GM12891 (cell line): Measurements from ENCODE around the gene USP36.
A peak's percentile ranks its signal among the peaks of the same experiment; 100 is the strongest.

ENCODE experiments used
- DNase-seq: peaks from one replicate; pipeline ENCODE4 v3.0.0; 2011; ENCODE audit warnings: low spot score; ENCODE audit not compliant: insufficient read length
- FAIRE-seq: peaks from 2 replicates; lab custom pipeline; 2011; peaks lifted over from hg19 to GRCh38; lab: Jason Lieb, UNC
- PAX5 ChIP-seq: IDR thresholded peaks from 2 replicates; pipeline ENCODE4 v1.6.1; 2011; ENCODE audit warnings: low read length, moderate library complexity, mild to moderate bottlenecking; ENCODE audit not compliant: insufficient read depth, severe bottlenecking
- POLR2A ChIP-seq: IDR thresholded peaks from 2 replicates; pipeline ENCODE4 v1.6.1; 2011; ENCODE audit warnings: low read depth, low read length, control low read depth
- POLR2AphosphoS5 ChIP-seq: IDR thresholded peaks from 2 replicates; pipeline ENCODE4 v1.6.1; 2011; ENCODE audit warnings: low read depth, low read length, control low read depth
- POU2F2 ChIP-seq: IDR thresholded peaks from 2 replicates; pipeline ENCODE4 v1.6.1; 2011; ENCODE audit warnings: low read depth, mild to moderate bottlenecking, control low read depth, low read length, moderate library complexity
- SPI1 ChIP-seq: IDR thresholded peaks from 2 replicates; pipeline ENCODE4 v1.6.1; 2011; ENCODE audit warnings: low read depth, low read length, control low read depth
- TAF1 ChIP-seq: IDR thresholded peaks from 2 replicates; pipeline ENCODE4 v1.6.1; 2011; ENCODE audit warnings: low read depth, low read length, control low read depth

The USP36 gene

GRCh38 chr17:78857266-78857665 lies 16.7 kb upstream of the USP36 start:
- no peak for TF ChIP-seq POU2F2
- TF ChIP-seq PAX5, result no peak
- no peak for TF ChIP-seq TAF1
- no peak for TF ChIP-seq POLR2AphosphoS5
- no peak for TF ChIP-seq POLR2A
- no peak for TF ChIP-seq SPI1
- FAIRE-seq, result no peak
- no peak for DNase-seq

GRCh38 chr17:78855561-78856165 lies 15.0 kb upstream of the USP36 start:
- no peak for DNase-seq
- FAIRE-seq, result no peak
- TF ChIP-seq SPI1 (no peak), POU2F2 (no peak), PAX5 (no peak), POLR2AphosphoS5 (no peak), TAF1 (no peak), POLR2A (no peak)

- no peak for TF ChIP-seq SPI1
- TF ChIP-seq PAX5, result no peak
- TF ChIP-seq TAF1, result no peak
- TF ChIP-seq POLR2AphosphoS5, result no peak
- no peak for TF ChIP-seq POLR2A
- FAIRE-seq, result no peak
- DNase-seq, result no peak
Observed at GRCh38 chr17:78854508-78854907, 13.9 kb upstream of the USP36 start.

- DNase-seq (no peak), FAIRE-seq (no peak)
- no peak for TF ChIP-seq POLR2A
- TF ChIP-seq POU2F2, result no peak
- no peak for TF ChIP-seq POLR2AphosphoS5
- no peak for TF ChIP-seq TAF1
- TF ChIP-seq SPI1, result no peak
- TF ChIP-seq PAX5, result no peak
Observed at GRCh38 chr17:78853926-78854394, 13.3 kb upstream of the USP36 start.

GRCh38 chr17:78852709-78853121 lies 12.1 kb upstream of the USP36 start:
- TF ChIP-seq PAX5 (no peak), SPI1 (no peak), POLR2A (no peak), POU2F2 (no peak), TAF1 (no peak), POLR2AphosphoS5 (no peak)
- FAIRE-seq (no peak), DNase-seq (no peak)

GRCh38 chr17:78849026-78849425 lies 8.4 kb upstream of the USP36 start:
- TF ChIP-seq TAF1 (no peak), PAX5 (no peak), POLR2A (no peak)
- no peak for DNase-seq
- FAIRE-seq, result no peak

GRCh38 chr17:78847052-78847451 lies 6.4 kb upstream of the USP36 start:
- DNase-seq, result no peak
- TF ChIP-seq SPI1 (no peak), TAF1 (no peak), PAX5 (no peak), POU2F2 (no peak), POLR2AphosphoS5 (no peak), POLR2A (no peak)
- FAIRE-seq, result no peak

GRCh38 chr17:78844301-78845005 lies 3.8 kb upstream of the USP36 start:
- TF ChIP-seq SPI1, result 0 out of 2 replicates have a peak, but pooled peaks have one; percentile 26
- TF ChIP-seq PAX5, result no peak
- FAIRE-seq (peak; percentile 28), DNase-seq (no peak)

GRCh38 chr17:78842881-78843565 lies 2.4 kb upstream of the USP36 start:
- DNase-seq (peak; percentile 44), FAIRE-seq (peak; percentile 72)
- no peak for TF ChIP-seq SPI1
- no peak for TF ChIP-seq POLR2AphosphoS5
- TF ChIP-seq PAX5, result no peak
- no peak for TF ChIP-seq POU2F2
- no peak for TF ChIP-seq POLR2A
- TF ChIP-seq TAF1, result no peak

GRCh38 chr17:78840530-78840779 lies 159 bp downstream of the USP36 start:
- TF ChIP-seq POLR2AphosphoS5 (no peak), SPI1 (no peak), TAF1 (no peak), POU2F2 (no peak), POLR2A (no peak), PAX5 (no peak)
- DNase-seq, result no peak
- FAIRE-seq, result no peak
